ENCODE measurements around the gene SECISBP2L.

GRCh38 chr15:48954538-48954937, 91.7 kb downstream of the SECISBP2L start:
- TF ChIP-seq CTCF (conservative IDR thresholded peaks at IDR 0.05): no peak
- TF ChIP-seq ZFX (IDR thresholded peaks at IDR 0.05): no peak
